BJ (cell line): ENCODE measurements around the gene WHRN. TPM values are rescaled to one million over a fixed set of nuclear protein-coding genes. Genes with fewer than 3 reads are reported as not detected.

Experiments used
- CTCF ChIA-PET: fragments of 350-600 bp; formaldehyde crosslinking; extraction: SDS; loops from one replicate; lab custom pipeline; 2021; ENCODE audit warnings: antibody characterized with exemption, inconsistent platforms; lab: Yijun Ruan, JAX
- POLR2A ChIA-PET: fragments of 300-600 bp; sonication (Branson Sonifier 250); formaldehyde crosslinking; extraction: SDS; loops from one replicate; lab custom pipeline; 2021; ENCODE audit warnings: antibody characterized with exemption; lab: Charles Lee
- DNase-seq: peaks from one replicate; pipeline ENCODE4 v3.0.0-alpha.2; 2011; ENCODE audit warnings: low read depth
- H3K27me3 ChIP-seq: 2 replicates; pipeline ENCODE4 v1.6.0; 2011; ENCODE audit warnings: low read length; ENCODE audit not compliant: control insufficient read depth, insufficient read depth
- H3K36me3 ChIP-seq: 2 replicates; pipeline ENCODE4 v1.5.1; 2011; ENCODE audit warnings: low read length; ENCODE audit not compliant: control insufficient read depth, insufficient read depth
- H3K4me3 ChIP-seq: 2 replicates; pipeline ENCODE4 v1.5.1; 2011; ENCODE audit warnings: low read depth, mild to moderate bottlenecking, control low read depth, low read length
- CTCF ChIP-seq: IDR thresholded peaks from 2 replicates; pipeline ENCODE4 v1.5.1; 2011; ENCODE audit warnings: low read depth, mild to moderate bottlenecking, control low read depth, inconsistent platforms, low read length, moderate library complexity; ENCODE audit not compliant: insufficient read depth
- polyA plus RNA-seq: library from polyadenylated mRNA; depleted of rRNA; stranded (reverse); fragments of >200 nt; gene quantifications from 2 replicates; pipeline ENCODE4 v1.2.3, GENCODE V29; 2011; rRNA removed
- small RNA-seq: library from RNA; depleted of rRNA; stranded (forward); fragments of <200 nt; gene quantifications from one replicate; pipeline ENCODE3, GENCODE V24; 2012; ENCODE audit warnings: low replicate concordance, low read depth; ENCODE audit not compliant: insufficient read length

Gene WHRN
- polyA plus RNA-seq, 1 experiment = 1.5 TPM

GRCh38 chr9:114359801-114360200 is 145.5 kb downstream of the WHRN start:
- DNase-seq = no peak
- H3K4me3 ChIP-seq = no peak overlapping the region
- no peaks in the 10 kb centered on the region for H3K27me3 ChIP-seq
- ChIA-PET CTCF (no interaction called here), POLR2A (no interaction called here)
- TF ChIP-seq CTCF = no peak
- H3K36me3 ChIP-seq = peaks cover 52% of the 10 kb centered on the region

GRCh38 chr9:114357911-114358328 is 147.4 kb downstream of the WHRN start:
- Histone ChIP-seq H3K27me3 (no peaks in the 10 kb centered on the region), H3K36me3 (peaks cover 53% of the 10 kb centered on the region), H3K4me3 (no peak overlapping the region)
- POLR2A ChIA-PET = no interaction called here
- DNase-seq = no peak
- CTCF ChIA-PET = no interaction called here
- no peak for TF ChIP-seq CTCF

GRCh38 chr9:114357360-114357759 is 147.9 kb downstream of the WHRN start:
- ChIA-PET CTCF (no interaction called here), POLR2A (no interaction called here)
- no peak for DNase-seq
- Histone ChIP-seq H3K27me3 (no peaks in the 10 kb centered on the region), H3K4me3 (no peak overlapping the region), H3K36me3 (peaks cover 52% of the 10 kb centered on the region)
- no peak for TF ChIP-seq CTCF

- CTCF ChIA-PET = no interaction called here
- Histone ChIP-seq H3K36me3 (peaks cover 49% of the 10 kb centered on the region), H3K27me3 (no peaks in the 10 kb centered on the region), H3K4me3 (no peak overlapping the region)
- POLR2A ChIA-PET = no interaction called here
- TF ChIP-seq CTCF = no peak
- no peak for DNase-seq
These were observed 148.5 kb downstream of the WHRN start for GRCh38 chr9:114356792-114357191.

GRCh38 chr9:114355821-114356220 is 149.5 kb downstream of the WHRN start:
- POLR2A ChIA-PET = no interaction called here

More at GRCh38 chr9:114355821-114356220, 149.5 kb downstream of the WHRN start:
- no peaks in the 10 kb centered on the region for H3K27me3 ChIP-seq
- no peak overlapping the region for H3K4me3 ChIP-seq
- TF ChIP-seq CTCF = no peak
- CTCF ChIA-PET = no interaction called here
- no peak for DNase-seq
- H3K36me3 ChIP-seq = peaks cover 44% of the 10 kb centered on the region

Small RNA genes within 50 kb of the gene (small RNA-seq; reads per million reads assigned to genes)
- gene AL138895.2 = not detected

Other genes with a start within 250 kb of the WHRN start
- not detected in 2 replicates for gene ORM1, start 182.4 kb downstream of the WHRN start, polyA plus RNA-seq
- not detected in 2 replicates for gene ORM2, start 175.6 kb downstream of the WHRN start, polyA plus RNA-seq
- 6.3 and 11.8 TPM in 2 replicates for gene AKNA, start 117.5 kb downstream of the WHRN start, polyA plus RNA-seq
- 89.2 and 134 TPM in 2 replicates for gene ATP6V1G1, start 82.3 kb upstream of the WHRN start, polyA plus RNA-seq
- 11.8 and 18.4 TPM in 2 replicates for gene TMEM268, start 105.8 kb upstream of the WHRN start, polyA plus RNA-seq
- gene TEX53, start 152.3 kb upstream of the WHRN start, polyA plus RNA-seq = not detected in 2 replicates
- gene TEX48, start 176.7 kb upstream of the WHRN start, polyA plus RNA-seq = not detected in 2 replicates